GM12892 (cell line): ENCODE results near the gene NPTXR.

ENCODE experiments used
- POLR2A ChIP-seq: IDR thresholded peaks from 2 replicates; pipeline ENCODE4 v1.6.1; 2011; ENCODE audit warnings: low read depth, low read length, control low read depth
- POLR2AphosphoS5 ChIP-seq: IDR thresholded peaks from 2 replicates; pipeline ENCODE4 v1.6.1; 2011; ENCODE audit warnings: low read depth, low read length, control low read depth

DNA sequence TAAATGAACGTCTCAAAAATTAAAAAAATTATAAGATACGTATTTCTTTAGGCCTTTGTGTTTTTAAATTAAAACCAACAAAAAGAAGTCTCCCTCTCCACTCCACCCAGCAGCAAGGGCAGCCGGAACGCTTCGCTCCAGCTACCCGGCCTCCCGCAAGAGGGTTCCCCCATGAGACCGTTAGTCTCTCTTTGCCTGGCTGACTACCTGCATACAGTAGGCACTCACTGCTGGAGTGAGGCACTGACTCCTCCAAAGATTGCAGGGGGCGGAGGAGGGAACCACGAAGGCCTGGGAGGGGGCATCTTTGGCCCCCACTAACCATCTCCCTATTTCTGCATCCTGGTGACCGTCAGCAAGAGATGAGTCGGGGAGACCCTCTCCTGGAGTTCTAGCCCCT lies 18.1 kb upstream of the NPTXR start:
- TF ChIP-seq POLR2AphosphoS5 (no peak), POLR2A (no peak)
